ENCODE measurements around the gene NAT10. TPM values are rescaled to one million over a fixed set of nuclear protein-coding genes. Genes with fewer than 3 reads are reported as not detected.
A peak's percentile ranks its signal among the peaks of the same experiment; 100 is the strongest.
"Not testable (repeated sequence)": the region's sequence is repeated elsewhere in the genome, so short reads cannot be mapped to it uniquely, and the experiment has no call there.

NAT10 gene
- total RNA-seq (2014; rRNA removed; shearing (Covaris generic)), result 32.6 and 34.3 TPM in 2 replicates

DNA sequence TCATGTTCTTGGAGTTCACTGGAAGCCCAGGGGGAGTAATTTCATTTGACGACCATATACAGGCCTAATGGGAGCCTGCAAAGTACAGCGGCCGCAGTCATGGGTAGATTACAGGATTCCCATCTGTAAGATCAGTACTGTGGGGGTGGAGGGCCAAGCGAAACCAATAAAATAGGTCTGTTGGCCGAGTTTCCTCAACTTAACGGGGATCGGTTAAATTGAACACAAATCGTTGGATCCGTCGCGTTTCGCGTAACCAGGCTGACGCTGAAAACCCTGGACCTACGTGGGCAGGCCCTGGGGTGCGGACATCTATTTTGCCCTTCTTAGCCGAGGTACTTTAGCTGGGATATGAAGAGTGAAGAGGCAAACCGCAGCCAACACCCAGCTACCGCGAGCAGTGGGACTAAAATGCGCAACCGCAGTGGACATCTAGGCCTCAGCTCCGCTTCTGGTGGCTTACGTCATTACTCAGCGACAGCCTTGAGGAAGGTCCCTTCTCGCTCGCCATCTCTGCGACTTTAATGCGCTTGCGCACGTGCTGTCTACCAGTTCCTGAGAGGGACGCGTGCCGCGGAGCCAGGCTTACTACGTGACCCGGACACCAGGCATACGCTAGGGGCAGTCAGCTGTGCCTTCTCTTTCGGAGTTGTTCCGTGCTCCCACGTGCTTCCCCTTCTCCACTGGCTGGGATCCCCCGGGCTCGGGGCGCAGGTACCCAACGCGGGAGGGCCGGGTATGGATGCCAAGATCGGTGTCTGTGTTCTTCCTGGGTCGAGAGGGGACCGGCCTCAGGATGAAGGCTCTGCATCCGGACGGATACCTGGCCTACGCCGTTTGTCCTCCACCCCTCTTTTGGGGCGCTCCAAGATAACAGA is at the start of gene NAT10:
NAT10 (plus strand) TSS at position 551 of the 878 bp plus-strand sequence. CDS start 2,597 bp downstream, outside the sequence.
- DNase-seq (ENCODE audit: low spot score), result peak; percentile 99

GRCh38 chr11:34056672-34057071 is 48.8 kb upstream of the NAT10 start:
- DNase-seq (ENCODE audit: low spot score), result no peak

DNA sequence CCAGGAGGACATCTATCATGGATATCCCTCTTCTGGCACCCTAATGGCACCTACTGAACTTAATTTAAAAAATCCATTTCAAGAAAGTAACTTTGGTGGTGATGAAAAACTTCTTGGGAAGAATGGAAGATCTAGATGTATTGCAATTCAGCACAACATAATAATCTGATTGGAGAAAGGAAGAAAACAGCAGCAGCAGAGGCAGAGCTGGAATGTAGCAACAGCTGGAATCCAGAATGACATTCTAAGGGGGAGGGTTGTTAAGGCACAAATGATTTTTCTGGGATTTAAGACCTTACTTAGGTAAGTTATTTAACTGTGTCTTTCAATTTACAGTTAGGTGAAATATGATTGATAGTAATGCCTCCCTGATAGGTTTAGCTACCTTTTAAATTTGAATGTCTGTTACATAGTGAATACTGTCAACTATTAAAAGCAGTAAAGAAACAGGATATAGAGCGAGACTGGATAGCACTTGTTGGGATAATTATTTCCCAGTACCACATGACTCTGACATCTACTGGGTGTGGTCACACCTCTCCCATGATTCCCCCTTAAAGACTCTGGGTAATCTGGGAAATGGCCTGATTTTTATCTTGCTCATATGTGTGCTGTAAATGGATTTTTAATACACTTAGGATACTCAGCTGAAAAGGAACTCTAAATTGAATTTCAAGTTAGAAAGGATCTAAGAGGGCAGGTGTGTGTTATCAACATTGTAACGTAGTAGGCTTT is 42.2 kb upstream of the NAT10 start:
- DNase-seq (ENCODE audit: low spot score), result no peak

GRCh38 chr11:34064291-34064690 is 41.1 kb upstream of the NAT10 start:
- DNase-seq (ENCODE audit: low spot score), result no peak

GRCh38 chr11:34065505-34066203 is 39.8 kb upstream of the NAT10 start:
- DNase-seq (ENCODE audit: low spot score), result no peak

GRCh38 chr11:34066766-34067165 is 38.7 kb upstream of the NAT10 start:
- DNase-seq (ENCODE audit: low spot score), result not testable (repeated sequence)

GRCh38 chr11:34067383-34068065 is 37.9 kb upstream of the NAT10 start:
- DNase-seq (ENCODE audit: low spot score), result no peak

- peak; percentile 71 for DNase-seq (ENCODE audit: low spot score)
These were observed 37.3 kb upstream of the NAT10 start for GRCh38 chr11:34068111-34068510.

DNA sequence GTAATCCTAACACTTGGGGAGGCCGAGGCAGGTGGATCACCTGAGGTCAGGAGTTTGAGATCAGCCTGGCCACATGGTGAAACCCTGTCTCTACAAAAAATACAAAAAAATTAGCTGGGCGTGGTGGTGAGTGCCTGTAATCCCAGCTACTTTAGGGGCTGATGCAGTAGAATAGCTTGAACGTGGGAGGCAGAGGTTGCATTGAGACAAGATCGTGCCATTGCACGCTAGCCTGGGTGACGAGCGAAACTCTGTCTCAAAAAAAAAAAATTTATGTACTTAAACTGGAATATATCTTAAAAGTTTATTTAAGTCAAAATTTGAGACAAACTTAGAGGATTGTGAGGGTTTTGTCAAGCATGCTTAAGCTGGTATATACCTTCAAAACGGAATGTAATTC is 34.1 kb upstream of the NAT10 start:
- DNase-seq (ENCODE audit: low spot score), result not testable (repeated sequence)

- no peak for DNase-seq (ENCODE audit: low spot score)
These were observed 33.4 kb upstream of the NAT10 start for GRCh38 chr11:34072041-34072440.

DNA sequence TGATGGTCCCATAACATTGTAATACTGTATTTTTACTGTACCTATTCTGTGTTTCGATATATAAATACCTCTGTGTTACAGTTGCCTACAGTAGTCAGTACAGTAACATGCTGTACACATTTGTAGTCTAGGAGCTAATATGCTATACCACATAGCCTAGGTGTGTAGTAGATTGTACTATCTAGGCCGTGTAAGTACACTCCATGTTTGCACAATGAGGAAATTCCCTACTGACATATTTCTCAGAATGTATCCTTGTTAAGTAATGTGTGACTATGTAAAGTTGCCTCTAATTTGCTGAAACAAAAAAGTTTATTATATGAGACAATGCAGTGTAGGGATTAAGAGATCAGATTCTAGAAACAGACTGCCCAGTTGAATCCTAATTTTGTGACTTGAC is 32.6 kb upstream of the NAT10 start:
- DNase-seq (ENCODE audit: low spot score), result no peak

- no peak for DNase-seq (ENCODE audit: low spot score)
These were observed 31.0 kb upstream of the NAT10 start for GRCh38 chr11:34074391-34074790.

DNA sequence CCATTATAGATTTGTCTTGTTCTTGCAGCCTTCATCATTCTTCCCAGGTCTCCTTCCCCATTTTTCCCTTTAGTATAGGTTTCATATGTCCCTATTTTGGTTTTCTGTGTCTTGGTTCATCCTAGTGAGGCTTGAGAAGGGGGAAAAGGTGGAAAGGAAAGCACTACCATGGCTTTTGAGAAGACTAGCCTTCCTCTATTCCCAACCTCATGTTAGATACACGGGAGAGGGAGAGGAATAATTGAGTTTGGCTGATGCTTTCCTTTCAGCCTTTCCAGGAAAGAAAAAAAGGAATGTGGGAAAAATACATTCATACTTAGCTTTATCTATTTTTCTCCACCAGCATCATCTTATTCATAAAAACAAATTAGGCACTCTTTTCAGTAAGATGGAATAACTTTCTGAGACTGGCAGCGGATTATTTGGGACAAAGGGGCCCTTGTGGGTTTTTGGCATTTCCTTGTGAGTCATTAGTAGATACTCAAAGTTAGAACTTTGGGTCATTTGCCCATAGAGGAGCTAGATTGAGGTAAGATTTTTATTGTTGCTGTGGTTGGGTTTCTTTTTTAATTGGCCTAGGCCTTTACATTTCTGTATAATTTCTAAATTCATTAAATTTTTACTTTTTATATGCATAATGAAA is 30.1 kb upstream of the NAT10 start:
- peak; percentile 93 for DNase-seq (ENCODE audit: low spot score)

GRCh38 chr11:34080609-34081008 is 24.8 kb upstream of the NAT10 start:
- DNase-seq (ENCODE audit: low spot score), result no peak

DNA sequence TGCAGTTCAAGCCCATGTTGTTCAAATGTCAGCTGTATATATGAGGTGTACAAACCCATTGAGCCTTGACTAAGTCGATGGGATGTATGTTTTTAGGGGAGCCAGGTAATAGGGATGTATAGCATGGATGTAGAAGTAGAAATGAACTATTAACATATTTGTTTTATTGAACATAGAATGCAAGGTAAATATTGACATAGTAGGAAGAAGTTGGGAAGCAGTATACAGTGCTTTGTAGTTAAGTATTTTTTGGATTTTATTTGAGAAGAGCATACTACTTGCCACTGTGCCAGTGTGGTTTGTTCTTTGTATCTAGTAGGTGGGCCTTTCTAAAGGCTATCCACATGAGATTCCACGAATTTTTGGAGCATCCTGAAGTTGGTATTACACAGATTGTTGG is 20.8 kb upstream of the NAT10 start:
- no peak for DNase-seq (ENCODE audit: low spot score)

DNA sequence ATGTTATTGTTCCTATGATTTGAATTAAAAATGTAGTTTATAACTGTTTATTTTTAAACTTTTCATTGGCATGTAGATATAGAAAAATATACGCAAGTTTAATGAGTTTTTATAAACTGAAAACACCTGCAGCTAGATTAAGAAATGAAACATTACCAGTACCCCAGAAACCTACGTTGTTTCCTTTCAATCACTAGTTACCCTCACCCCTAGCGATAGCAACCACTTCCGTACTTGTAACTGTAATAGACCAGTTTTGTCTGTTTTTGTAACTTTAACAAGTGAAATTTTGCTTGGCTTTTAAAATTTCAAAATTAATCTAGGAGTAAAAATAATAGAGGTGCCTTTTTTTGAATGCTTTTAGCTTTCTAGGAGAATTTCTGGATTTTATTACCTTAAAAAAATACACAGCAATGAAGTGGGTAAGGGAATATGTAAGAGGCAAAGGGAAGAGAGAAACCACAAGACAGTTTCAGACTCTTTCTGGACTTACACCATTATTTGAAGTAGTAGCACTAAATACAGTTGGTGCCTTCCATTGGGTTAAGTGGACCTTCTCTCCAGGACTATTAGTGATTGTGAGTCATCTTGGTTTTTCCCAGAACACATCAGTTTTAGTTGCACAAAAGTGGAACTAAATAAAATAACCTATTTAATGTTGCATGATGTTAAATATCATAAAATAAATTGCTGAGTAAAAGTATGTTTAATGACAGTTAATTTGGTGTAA is 18.7 kb upstream of the NAT10 start:
- DNase-seq (ENCODE audit: low spot score), result peak; percentile 29

GRCh38 chr11:34091825-34092224 is 13.6 kb upstream of the NAT10 start:
- no peak for DNase-seq (ENCODE audit: low spot score)

GRCh38 chr11:34094900-34095299 is 10.5 kb upstream of the NAT10 start:
- DNase-seq (ENCODE audit: low spot score), result not testable (repeated sequence)

- DNase-seq (ENCODE audit: low spot score), result no peak
These were observed 6.6 kb upstream of the NAT10 start for GRCh38 chr11:34098813-34099212.

DNA sequence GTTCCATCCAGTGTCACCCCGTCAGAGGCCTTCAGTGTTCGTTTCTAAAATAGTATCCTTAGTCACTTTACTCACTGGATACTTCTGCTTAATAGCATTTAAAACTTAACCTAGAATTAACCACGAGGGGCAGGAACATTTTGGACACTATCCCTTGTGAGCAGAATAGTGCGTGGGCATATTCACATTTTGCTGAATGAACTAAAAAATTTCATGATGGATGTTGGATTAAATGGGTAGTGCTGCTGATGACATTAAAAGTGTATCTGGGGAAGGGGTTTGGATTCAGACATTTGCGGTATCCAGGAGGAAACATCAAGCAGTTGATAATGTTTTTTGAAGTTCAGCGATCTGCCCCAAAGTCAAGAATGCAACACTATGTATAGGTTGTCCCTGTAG is 750 bp upstream of the NAT10 start:
- DNase-seq (ENCODE audit: low spot score), result no peak

Measured in A172 (cell line).